ENCODE results near the gene ITPRID2. TPM values are rescaled to one million over a fixed set of nuclear protein-coding genes. Genes with fewer than 3 reads are reported as not detected.
"Not testable (repeated sequence)": the region's sequence is repeated elsewhere in the genome, so short reads cannot be mapped to it uniquely, and the experiment has no call there.

The ITPRID2 gene
- total RNA-seq, 1 experiment from 2014 or later, result 1,605 TPM

GRCh38 chr2:181958726-181959125 lies 67.2 kb downstream of the ITPRID2 start:
- ChIA-PET RAD21 (ENCODE audit: low non-redundant PET in 1 of 2, low total read pairs in 2 of 2, uncharacterized antibody in 2 of 2, unreplicated experiment in 2 of 2) (no interaction called here), CTCF (no interaction called here), POLR2A (interaction anchor here (1.5 kb wide), 1 partner anchor 63 kb away, joined by 3 read pairs; no protein-coding TSS in a partner anchor)
- H3K27ac ChIP-seq (ENCODE audit: low read depth, low read length), result peak overlapping the region; percentile 98
- TF ChIP-seq SRF (IDR thresholded peaks at IDR 0.05; ENCODE audit: low read depth) (no peak), FOSL1 (IDR thresholded peaks at IDR 0.05; ENCODE audit: low read depth) (0 out of 2 replicates have a peak, but pooled peaks have one; percentile 16)
- H3K9me2 ChIP-seq (ENCODE audit: insufficient read depth), result no peaks in the 10 kb centered on the region
- H3K4me1 ChIP-seq (ENCODE audit: control insufficient read depth in 1 of 2, insufficient read depth in 2 of 2, low read length in 2 of 2), result peaks cover 56 to 66% of the 10 kb centered on the region in 2 experiments
- H2AFZ ChIP-seq (ENCODE audit: low read depth, low read length, poor library complexity, severe bottlenecking), result no peak overlapping the region
- no peaks in the 10 kb centered on the region for H4K20me1 ChIP-seq (ENCODE audit: insufficient read depth)
- ATAC-seq (no peak), DNase-seq (ENCODE audit: low read depth, low spot score) (no peak)
- H3K79me2 ChIP-seq (ENCODE audit: insufficient read depth, low read length), result peaks cover 37% of the 10 kb centered on the region
- intact Hi-C loops (cut with micrococcal nuclease), result no loop called here
- no TSS peak for BruUV-seq (replicated peaks)
- H3K36me3 ChIP-seq (ENCODE audit: control insufficient read depth in 1 of 2, insufficient read depth in 2 of 2, low read length in 2 of 2), result no peaks in the 10 kb centered on the region; a peak in 1 of 4 replicates
- H3K9ac ChIP-seq (ENCODE audit: low read length), result peak overlapping the region; percentile 51
- H3K4me3 ChIP-seq (replicated peaks in 1 of 2; ENCODE audit: low read depth in 1 of 2, low read length in 2 of 2), result no peak overlapping the region; a peak in 1 of 4 replicates
- peak overlapping the region; percentile 73 for H3K4me2 ChIP-seq (ENCODE audit: low read length)
- H3K9me3 ChIP-seq (ENCODE audit: control insufficient read depth in 1 of 2, insufficient read depth in 1 of 2, low read depth in 1 of 2, low read length in 2 of 2), result no peaks in the 10 kb centered on the region
- H3K27me3 ChIP-seq (ENCODE audit: insufficient read depth, low read length), result no peaks in the 10 kb centered on the region

GRCh38 chr2:181959508-181959907 lies 68.0 kb downstream of the ITPRID2 start:
- Histone ChIP-seq H2AFZ (ENCODE audit: low read depth, low read length, poor library complexity, severe bottlenecking) (no peak overlapping the region), H3K4me2 (ENCODE audit: low read length) (peak overlapping the region; percentile 73), H3K9me2 (ENCODE audit: insufficient read depth) (no peaks in the 10 kb centered on the region), H4K20me1 (ENCODE audit: insufficient read depth) (no peaks in the 10 kb centered on the region), H3K9me3 (ENCODE audit: control insufficient read depth in 1 of 2, insufficient read depth in 1 of 2, low read depth in 1 of 2, low read length in 2 of 2) (no peaks in the 10 kb centered on the region), H3K27ac (ENCODE audit: low read depth, low read length) (peak overlapping the region; percentile 98; the same call in 1 of the 2 replicates), H3K4me3 (replicated peaks in 1 of 2; ENCODE audit: low read depth in 1 of 2, low read length in 2 of 2) (no peak overlapping the region), H3K27me3 (ENCODE audit: insufficient read depth, low read length) (no peaks in the 10 kb centered on the region), H3K4me1 (ENCODE audit: control insufficient read depth in 1 of 2, insufficient read depth in 2 of 2, low read length in 2 of 2) (peaks cover 51 to 59% of the 10 kb centered on the region in 2 experiments), H3K36me3 (ENCODE audit: control insufficient read depth in 1 of 2, insufficient read depth in 2 of 2, low read length in 2 of 2) (no peaks in the 10 kb centered on the region; a peak in 1 of 4 replicates), H3K9ac (ENCODE audit: low read length) (peak overlapping the region; percentile 51), H3K79me2 (ENCODE audit: insufficient read depth, low read length) (peaks cover 37% of the 10 kb centered on the region)
- ChIA-PET CTCF (no interaction called here), POLR2A (interaction anchor here (1.5 kb wide), 1 partner anchor 64 kb away, joined by 3 read pairs; no protein-coding TSS in a partner anchor), RAD21 (ENCODE audit: low non-redundant PET in 1 of 2, low total read pairs in 2 of 2, uncharacterized antibody in 2 of 2, unreplicated experiment in 2 of 2) (no interaction called here)
- DNase-seq (ENCODE audit: low read depth, low spot score), result no peak
- intact Hi-C loops (cut with micrococcal nuclease), result no loop called here
- no peak for ATAC-seq
- BruUV-seq (replicated peaks), result no TSS peak
- TF ChIP-seq ELF1 (IDR thresholded peaks at IDR 0.05; ENCODE audit: borderline replicate concordance, low read depth), result no peak
- TF ChIP-seq SP1 (IDR thresholded peaks at IDR 0.05; ENCODE audit: low read depth), result no peak
- TF ChIP-seq SIN3A (IDR thresholded peaks at IDR 0.05; ENCODE audit: low read depth), result no peak
- TF ChIP-seq CBX3 (IDR thresholded peaks at IDR 0.05; ENCODE audit: low read depth), result no peak
- no peak for TF ChIP-seq POLR2A (IDR thresholded peaks at IDR 0.05; ENCODE audit: borderline replicate concordance, extremely low read depth, insufficient read depth, insufficient read length)
- TF ChIP-seq ZNF274 (IDR thresholded peaks at IDR 0.05; ENCODE audit: low read depth, low read length), result no peak
- no peak for TF ChIP-seq ATF3 (IDR thresholded peaks at IDR 0.05)
- TF ChIP-seq CEBPB (IDR thresholded peaks at IDR 0.05; ENCODE audit: low read depth), result no peak
- no peak for TF ChIP-seq YY1 (IDR thresholded peaks at IDR 0.05; ENCODE audit: extremely low read depth, insufficient replicate concordance, low read depth, low read length)
- no peak for TF ChIP-seq FOSL1 (IDR thresholded peaks at IDR 0.05; ENCODE audit: low read depth)

GRCh38 chr2:181961167-181961566 lies 69.6 kb downstream of the ITPRID2 start:
- POLR2A ChIA-PET, result interaction anchor here (2.2 kb wide), 1 partner anchor 171 kb away, joined by 4 read pairs; no protein-coding TSS in a partner anchor
- H3K27me3 ChIP-seq (ENCODE audit: insufficient read depth, low read length); CTCF ChIA-PET; H3K9me3 ChIP-seq (ENCODE audit: control insufficient read depth in 1 of 2, insufficient read depth in 1 of 2, low read depth in 1 of 2, low read length in 2 of 2); BruUV-seq (replicated peaks); H3K27ac ChIP-seq (ENCODE audit: low read depth, low read length); H4K20me1 ChIP-seq (ENCODE audit: insufficient read depth); H3K4me2 ChIP-seq (ENCODE audit: low read length); H3K9me2 ChIP-seq (ENCODE audit: insufficient read depth); DNase-seq (ENCODE audit: low read depth, low spot score); ATAC-seq; intact Hi-C loops (cut with micrococcal nuclease); H3K9ac ChIP-seq (ENCODE audit: low read length); H3K36me3 ChIP-seq (ENCODE audit: control insufficient read depth in 1 of 2, insufficient read depth in 2 of 2, low read length in 2 of 2); H3K4me3 ChIP-seq (replicated peaks in 1 of 2; ENCODE audit: low read depth in 1 of 2, low read length in 2 of 2); H2AFZ ChIP-seq (ENCODE audit: low read depth, low read length, poor library complexity, severe bottlenecking); RAD21 ChIA-PET (ENCODE audit: low non-redundant PET in 1 of 2, low total read pairs in 2 of 2, uncharacterized antibody in 2 of 2, unreplicated experiment in 2 of 2): not testable (repeated sequence)
- H3K4me1 ChIP-seq (ENCODE audit: control insufficient read depth in 1 of 2, insufficient read depth in 2 of 2, low read length in 2 of 2), result peaks cover 42 to 43% of the 10 kb centered on the region in 2 experiments
- peaks cover 38% of the 10 kb centered on the region for H3K79me2 ChIP-seq (ENCODE audit: insufficient read depth, low read length)
